CD14-positive monocyte (primary cell): ENCODE measurements around the gene KCNMA1. TPM values are rescaled to one million over a fixed set of nuclear protein-coding genes. Genes with fewer than 3 reads are reported as not detected.

ENCODE experiments used
- DNase-seq, 3 donors: peaks; one replicate each; pipeline ENCODE4 v3.0.0-alpha.2; 2011 to 2022
- H2AFZ ChIP-seq: 2 replicates; pipeline ENCODE4 v1.6.0; 2012; ENCODE audit warnings: mild to moderate bottlenecking, low read depth, low read length, inconsistent platforms; ENCODE audit not compliant: insufficient read depth, poor library complexity, severe bottlenecking
- H3K27ac ChIP-seq, 2 donors: 1 replicate in 1 of 2; 2 replicates in 1 of 2; pipeline ENCODE4 v1.5.1; 2012 to 2013; ENCODE audit warnings: low read length in 2 of 2, control low read depth in 1 of 2, inconsistent platforms in 1 of 2, low read depth in 1 of 2, mild to moderate bottlenecking in 1 of 2
- H3K27me3 ChIP-seq, 2 donors: one replicate each; pipeline versions ENCODE4 v1.6.0 to v1.6.1; 2011 to 2013; ENCODE audit warnings: low read length in 2 of 2; ENCODE audit not compliant: control insufficient read depth in 2 of 2, insufficient read depth in 2 of 2
- H3K36me3 ChIP-seq, 2 donors: replicated peaks in 1 of 2; 1 replicate in 1 of 2; 2 replicates in 1 of 2; pipeline versions ENCODE4 v1.5.1 to v1.6.1; 2012 to 2013; ENCODE audit warnings: low read length in 2 of 2, control low read depth in 1 of 2, inconsistent platforms in 1 of 2, mild to moderate bottlenecking in 1 of 2; ENCODE audit not compliant: insufficient read depth in 2 of 2, control insufficient read depth in 1 of 2
- H3K4me1 ChIP-seq, 2 donors: 1 replicate in 1 of 2; 2 replicates in 1 of 2; pipeline versions ENCODE4 v1.5.1 to v1.6.1; 2012 to 2013; ENCODE audit warnings: low read length in 2 of 2, control low read depth in 1 of 2, inconsistent platforms in 1 of 2, mild to moderate bottlenecking in 1 of 2, moderate library complexity in 1 of 2; ENCODE audit not compliant: insufficient read depth in 2 of 2, control insufficient read depth in 1 of 2
- H3K4me2 ChIP-seq: replicated peaks from 2 replicates; pipeline ENCODE3; 2012; ENCODE audit warnings: low read length, moderate library complexity, mild to moderate bottlenecking; ENCODE audit not compliant: poor library complexity, severe bottlenecking; ENCODE audit errors: extremely low read depth
- H3K4me3 ChIP-seq, 3 experiments: fragments of 200-600 bp in 1 of 3; sonication (generic) in 1 of 3; replicated peaks in 1 of 3; 1 replicate in 2 of 3; 2 replicates in 1 of 3; pipeline ENCODE4 v1.5.1; 2011 to 2013; ENCODE audit warnings: low read length in 3 of 3, mild to moderate bottlenecking in 3 of 3, control low read depth in 2 of 3, low read depth in 2 of 3, inconsistent platforms in 1 of 3, moderate library complexity in 1 of 3
- H3K79me2 ChIP-seq: 2 replicates; pipeline ENCODE4 v1.6.0; 2012; ENCODE audit warnings: mild to moderate bottlenecking, control low read depth, inconsistent platforms, low read length, moderate library complexity; ENCODE audit not compliant: insufficient read depth
- H3K9ac ChIP-seq: 2 replicates; pipeline ENCODE4 v1.6.0; 2017; ENCODE audit warnings: low read length, mild to moderate bottlenecking; ENCODE audit not compliant: insufficient read depth, poor library complexity, severe bottlenecking
- H3K9me3 ChIP-seq, 2 donors: replicated peaks in 1 of 2; 1 replicate in 1 of 2; 2 replicates in 1 of 2; pipeline versions ENCODE4 v1.5.1 to v1.6.1; 2012 to 2013; ENCODE audit warnings: low read length in 2 of 2, control low read depth in 1 of 2; ENCODE audit not compliant: control insufficient read depth in 1 of 2, insufficient read depth in 1 of 2
- H4K20me1 ChIP-seq: 2 replicates; pipeline ENCODE4 v1.6.0; 2012; ENCODE audit warnings: mild to moderate bottlenecking, low read length, control low read depth, moderate library complexity; ENCODE audit not compliant: insufficient read depth
- H3K27ac Mint-ChIP-seq, 7 donors: one replicate each; pipeline ENCODE4 v1.8.0; 2020; ENCODE audit warnings: mild to moderate bottlenecking in 7 of 7, mixed read lengths in 7 of 7, moderate library complexity in 6 of 7, inconsistent platforms in 2 of 7
- H3K27me3 Mint-ChIP-seq, 3 donors: one replicate each; pipeline ENCODE4 v1.8.0; 2021 to 2022; ENCODE audit warnings: low read depth in 3 of 3, mild to moderate bottlenecking in 3 of 3, mixed read lengths in 3 of 3, moderate library complexity in 3 of 3, inconsistent platforms in 1 of 3
- H3K36me3 Mint-ChIP-seq, 2 donors: one replicate each; pipeline ENCODE4 v1.8.0; 2020; ENCODE audit warnings: mixed read lengths in 2 of 2, inconsistent platforms in 1 of 2, mild to moderate bottlenecking in 1 of 2
- H3K4me1 Mint-ChIP-seq: one replicate; pipeline ENCODE4 v1.8.0; 2020; ENCODE audit warnings: mild to moderate bottlenecking, mixed read lengths
- H3K4me3 Mint-ChIP-seq, 2 donors: one replicate each; pipeline ENCODE4 v1.8.0; 2020; ENCODE audit warnings: mild to moderate bottlenecking in 2 of 2, mixed read lengths in 2 of 2, moderate library complexity in 1 of 2
- H3K9me3 Mint-ChIP-seq, 7 donors: one replicate each; pipeline ENCODE4 v1.8.0; 2020 to 2022; ENCODE audit warnings: mixed read lengths in 7 of 7, mild to moderate bottlenecking in 6 of 7, moderate library complexity in 6 of 7, inconsistent platforms in 2 of 7
- CTCF ChIP-seq: fragments of 200-600 bp; IDR thresholded peaks from one replicate; pipeline ENCODE4 v1.8.0; 2022; ENCODE audit warnings: antibody characterized with exemption, mild to moderate bottlenecking
- WGBS: methylation state at CpG from one replicate; pipeline ENCODE4 v1.1.5; 2013; ENCODE audit warnings: missing lambda C conversion rate; ENCODE audit not compliant: insufficient coverage; 5-methylcytosine and 5-hydroxymethylcytosine counted together
- intact Hi-C, 2 donors: fragments of 100-400 bp; cut with micrococcal nuclease; formaldehyde crosslinking; loops; one replicate each; pipeline versions ENCODE4 v1.15.0 to v1.15.1; 2023
- polyA plus RNA-seq, 3 donors: library from polyadenylated mRNA; depleted of rRNA in 1 of 3; unstranded in 2 of 3; stranded (reverse) in 1 of 3; fragments of 300-500 nt in 2 of 3; fragments of >200 nt in 1 of 3; fragmentation: Illumina TruSeq in 2 of 3; gene quantifications; 1 replicate in 2 of 3; 2 replicates in 1 of 3; pipeline ENCODE4 v1.2.3, GENCODE V29; 2012 to 2021

KCNMA1 gene
- polyA plus RNA-seq, 3 donors = 0.11 to 1.0 TPM; not detected in 1

GRCh38 chr10:77118603-77119282 is 518.9 kb downstream of the KCNMA1 start:
- Mint-ChIP-seq H3K27ac (no peak overlapping the region), H3K4me3 (no peak overlapping the region), H3K4me1 (no peaks in the 10 kb centered on the region), H3K9me3 (no peaks in the 10 kb centered on the region), H3K27me3 (peaks cover 8 to 15% (median 10%) of the 10 kb centered on the region in 3 donors), H3K36me3 (no peaks in the 10 kb centered on the region)
- no peaks in the 10 kb centered on the region for H3K9me3 ChIP-seq
- H3K36me3 ChIP-seq = no peaks in the 10 kb centered on the region
- intact Hi-C loops = no loop called here
- no peaks in the 10 kb centered on the region for H3K79me2 ChIP-seq
- no peak overlapping the region for H3K27ac ChIP-seq
- no peak overlapping the region for H3K9ac ChIP-seq
- H3K4me3 ChIP-seq = no peak overlapping the region
- no peaks in the 10 kb centered on the region for H3K27me3 ChIP-seq
- H3K4me1 ChIP-seq = no peaks in the 10 kb centered on the region
- H4K20me1 ChIP-seq = no peaks in the 10 kb centered on the region
- no peak for TF ChIP-seq CTCF
- H2AFZ ChIP-seq = no peak overlapping the region
- H3K4me2 ChIP-seq = no peak overlapping the region
- WGBS = 92% methylated on average over 7 of the region's 8 CpGs
- DNase-seq = no peak

GRCh38 chr10:77117501-77117900 is 520.1 kb downstream of the KCNMA1 start:
- Mint-ChIP-seq H3K27ac (no peak overlapping the region), H3K36me3 (no peaks in the 10 kb centered on the region), H3K9me3 (no peaks in the 10 kb centered on the region), H3K27me3 (peaks cover 8 to 14% (median 10%) of the 10 kb centered on the region in 3 donors), H3K4me1 (no peaks in the 10 kb centered on the region), H3K4me3 (no peak overlapping the region)
- no peaks in the 10 kb centered on the region for H3K9me3 ChIP-seq
- intact Hi-C loops = no loop called here
- H3K4me1 ChIP-seq = no peaks in the 10 kb centered on the region
- H3K36me3 ChIP-seq = no peaks in the 10 kb centered on the region
- DNase-seq = no peak
- no peak overlapping the region for H2AFZ ChIP-seq
- WGBS = 100% methylated on average over 1 of the region's 2 CpGs
- H3K79me2 ChIP-seq = no peaks in the 10 kb centered on the region
- H4K20me1 ChIP-seq = no peaks in the 10 kb centered on the region
- no peak overlapping the region for H3K4me2 ChIP-seq
- no peak overlapping the region for H3K27ac ChIP-seq
- no peak overlapping the region for H3K9ac ChIP-seq
- no peak for TF ChIP-seq CTCF
- H3K4me3 ChIP-seq = no peak overlapping the region
- H3K27me3 ChIP-seq = no peaks in the 10 kb centered on the region
